Breast epithelium (tissue), 3 donors: Measurements from ENCODE around the gene FSD2.

Experiments
- CTCF ChIP-seq, 3 donors: fragments of 450-650 bp; IDR thresholded peaks; one replicate each; pipeline ENCODE4 v1.5.1; 2016 to 2017; ENCODE audit warnings: antibody characterized with exemption in 3 of 3, mild to moderate bottlenecking in 3 of 3, moderate library complexity in 3 of 3
- POLR2A ChIP-seq: fragments of 450-650 bp; IDR thresholded peaks from one replicate; pipeline ENCODE4 v1.6.1; 2016; ENCODE audit warnings: antibody characterized with exemption, mild to moderate bottlenecking, moderate library complexity
- POLR2AphosphoS5 ChIP-seq, 3 donors: sonication (generic); formaldehyde crosslinking; IDR thresholded peaks; one replicate each; pipeline ENCODE4 v1.6.1; 2017; ENCODE audit warnings: antibody characterized with exemption in 3 of 3

- TF ChIP-seq POLR2A (no peak), POLR2AphosphoS5 (IDR thresholded peaks at IDR 0.05) (no peak), CTCF (IDR thresholded peaks at IDR 0.05) (no peak)
Observed at GRCh38 chr15:82851306-82851850, 45.5 kb upstream of the FSD2 start.
